ENCODE data around the gene TNS3.

Gene TNS3

DNA sequence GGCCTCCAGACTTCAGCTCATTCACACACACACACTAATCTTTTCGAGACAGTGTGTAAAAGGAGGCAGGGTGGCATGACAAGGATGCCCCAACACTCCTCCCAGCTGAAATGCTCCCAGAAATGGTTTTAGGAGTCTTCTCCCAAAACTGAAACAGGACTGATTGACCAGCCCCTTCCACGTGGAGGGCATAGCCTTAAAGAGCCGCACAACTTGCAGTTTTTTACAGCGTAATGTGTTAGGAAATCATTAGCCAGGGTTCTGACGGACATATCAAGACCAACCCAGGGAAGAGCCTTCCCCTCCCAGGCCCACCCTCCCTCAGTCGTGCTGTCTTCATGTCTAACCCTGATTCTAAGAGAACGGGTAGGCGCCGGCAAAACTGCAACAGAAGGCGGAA lies 224.6 kb downstream of the TNS3 start:
- no peak for DNase-seq

DNA sequence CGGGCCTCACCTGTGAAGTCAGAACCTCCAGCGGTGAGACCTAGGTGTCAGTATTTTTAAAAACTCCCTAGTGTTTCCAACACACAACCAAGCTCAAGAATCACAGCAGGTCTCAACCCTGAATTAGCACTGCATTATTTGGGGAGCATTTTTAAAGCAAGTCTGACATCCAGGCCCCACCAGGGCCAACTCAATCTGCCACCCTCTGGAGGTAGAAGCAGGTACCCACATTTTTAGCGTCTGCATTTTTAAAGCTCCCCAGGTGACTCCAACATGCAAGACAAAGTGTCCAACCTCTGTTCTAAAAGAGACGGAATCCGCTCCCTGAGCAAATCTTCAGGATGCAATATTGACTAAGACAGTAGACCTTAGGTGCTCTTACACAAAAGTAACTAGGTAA lies 225.7 kb downstream of the TNS3 start:
- no peak for DNase-seq

DNA sequence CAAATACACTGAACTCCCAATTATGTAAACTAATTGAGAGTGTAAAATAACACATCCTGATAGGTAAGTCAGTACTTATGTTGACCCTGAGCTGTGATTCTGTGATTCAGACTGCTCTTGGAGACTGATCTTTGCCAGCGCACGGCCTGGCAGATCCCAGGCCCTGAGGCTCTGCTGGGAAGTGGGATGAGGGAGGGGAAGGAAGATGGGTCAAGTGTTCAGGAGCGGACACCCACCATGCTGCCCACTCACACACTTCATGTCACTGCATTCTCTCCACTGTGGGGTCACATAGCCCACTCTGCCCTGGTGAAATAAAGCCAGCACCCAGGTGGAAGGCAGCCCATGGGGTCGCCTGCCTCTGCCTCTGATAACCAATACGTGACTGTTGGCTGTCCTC lies 226.2 kb downstream of the TNS3 start:
- no peak for DNase-seq

DNA sequence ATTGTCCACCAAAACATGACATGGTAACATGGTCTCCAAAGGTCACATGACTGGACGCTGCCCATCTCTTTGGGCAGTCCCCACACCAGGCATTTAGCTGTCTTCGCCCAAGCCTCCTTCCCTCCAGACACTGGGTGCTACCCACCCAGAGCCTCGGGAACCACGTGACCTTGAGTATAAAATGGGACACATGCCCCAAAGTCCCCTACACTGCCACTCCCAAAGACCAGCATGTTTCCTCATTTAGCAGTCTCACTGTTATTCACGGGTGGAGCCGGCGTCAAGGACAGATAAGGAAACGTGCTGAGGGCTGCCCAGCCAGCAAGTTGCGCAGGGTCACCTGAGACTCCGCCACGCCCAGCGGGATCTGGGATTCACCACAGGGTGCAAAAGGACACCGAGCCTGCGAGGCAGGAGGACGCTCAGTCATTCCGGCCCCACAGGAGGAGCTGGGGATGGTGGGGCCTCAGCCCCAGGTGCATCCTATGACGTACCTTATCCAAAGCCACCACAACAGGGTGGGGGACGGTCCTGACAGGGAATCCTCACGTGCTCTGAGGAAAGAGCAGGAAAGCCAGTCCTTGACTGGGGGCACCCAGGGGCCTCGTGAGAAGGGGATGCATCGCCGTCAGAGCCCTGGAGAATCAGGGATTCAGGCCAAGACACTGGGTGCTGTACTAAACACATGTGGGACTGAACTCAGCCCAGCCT lies 226.9 kb downstream of the TNS3 start:
- no peak for DNase-seq

DNA sequence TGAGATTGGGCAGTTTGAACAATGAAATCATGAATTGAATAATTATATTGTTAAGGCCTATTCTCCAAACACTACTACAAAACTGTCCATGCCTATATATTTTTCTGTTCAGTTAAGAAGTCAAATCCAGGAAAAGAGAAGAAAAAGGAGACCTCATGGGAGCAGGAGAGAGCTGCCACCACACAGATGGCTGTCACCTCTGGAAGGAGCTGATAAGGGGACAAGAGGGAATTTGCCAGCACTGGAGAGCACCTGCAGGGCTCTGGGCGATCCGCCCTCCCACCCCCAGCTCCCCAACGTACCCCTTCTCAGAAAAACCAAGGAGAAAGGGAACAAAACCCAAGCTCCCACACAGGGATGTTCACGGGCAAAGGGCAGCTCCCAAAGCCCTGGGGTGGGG lies 227.8 kb downstream of the TNS3 start:
- DNase-seq, result no peak

DNA sequence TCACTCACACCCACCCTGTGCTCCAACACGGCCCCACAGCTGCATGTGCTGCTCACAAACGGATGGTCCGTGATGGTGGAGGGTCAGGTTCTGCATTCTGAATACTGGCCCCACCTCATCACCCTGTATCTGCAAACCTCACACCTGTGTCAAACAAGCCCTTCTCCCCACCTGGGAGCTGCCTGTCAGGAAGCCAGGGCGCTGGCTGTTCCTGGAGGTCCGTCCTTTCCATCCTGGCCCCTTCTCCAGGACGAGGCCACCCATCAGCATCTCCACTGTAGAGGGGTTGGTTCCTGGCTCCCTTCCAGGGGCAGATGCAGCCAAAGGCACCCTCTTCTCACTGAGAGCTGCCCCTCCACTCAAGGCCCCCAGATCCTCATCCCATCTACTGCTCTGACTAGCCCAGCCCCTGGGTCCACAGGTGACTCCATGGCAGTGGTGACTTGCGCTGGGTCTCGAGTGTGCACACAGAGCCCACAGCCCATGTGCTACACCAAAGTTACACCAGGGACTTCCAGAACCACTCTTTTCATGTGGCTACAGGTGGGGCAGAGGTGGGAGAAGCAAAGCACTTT lies 229.4 kb downstream of the TNS3 start:
- no peak for DNase-seq

DNA sequence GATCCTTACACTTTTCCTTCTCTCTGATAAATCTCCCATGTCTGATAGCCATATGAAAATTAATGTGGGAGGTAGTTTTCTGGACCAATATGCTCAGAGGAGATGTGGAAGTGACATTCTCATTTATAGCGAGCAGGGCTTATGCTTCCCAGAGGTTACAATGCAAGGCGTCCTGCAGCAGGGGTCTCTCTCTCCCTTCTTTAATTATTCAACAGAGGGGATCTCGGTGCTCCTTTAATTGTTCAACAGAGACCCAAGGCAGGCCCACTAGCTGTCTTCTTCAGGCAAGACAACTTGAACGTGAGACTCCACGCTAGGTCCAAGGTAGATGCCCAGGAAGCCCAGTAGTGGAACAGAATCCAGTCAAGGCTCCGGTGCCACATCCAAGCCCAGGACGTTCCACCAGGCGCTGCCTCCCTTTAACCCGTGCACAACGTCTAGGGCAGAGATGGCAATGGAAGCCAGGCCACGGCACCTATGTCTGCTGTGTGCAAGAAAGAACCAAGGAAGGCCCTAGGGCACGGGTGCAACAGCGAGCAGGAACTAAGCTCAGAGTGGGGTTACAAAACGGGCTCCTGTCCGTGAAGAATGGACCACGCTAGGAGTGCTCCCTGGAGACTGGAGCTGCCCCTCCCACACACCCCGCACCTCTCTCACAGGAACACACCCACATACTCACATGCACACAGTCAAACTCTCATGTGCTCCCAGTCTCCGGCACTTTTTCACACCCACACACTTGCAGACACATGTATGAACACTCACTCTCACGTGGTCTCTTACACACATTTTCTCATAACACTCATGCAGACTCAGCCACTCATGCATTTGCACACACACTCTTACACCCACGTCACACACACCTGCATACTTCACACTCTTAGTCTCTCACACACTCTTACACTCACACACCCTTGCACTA lies 230.4 kb downstream of the TNS3 start:
- peak; percentile 7 for DNase-seq

DNA sequence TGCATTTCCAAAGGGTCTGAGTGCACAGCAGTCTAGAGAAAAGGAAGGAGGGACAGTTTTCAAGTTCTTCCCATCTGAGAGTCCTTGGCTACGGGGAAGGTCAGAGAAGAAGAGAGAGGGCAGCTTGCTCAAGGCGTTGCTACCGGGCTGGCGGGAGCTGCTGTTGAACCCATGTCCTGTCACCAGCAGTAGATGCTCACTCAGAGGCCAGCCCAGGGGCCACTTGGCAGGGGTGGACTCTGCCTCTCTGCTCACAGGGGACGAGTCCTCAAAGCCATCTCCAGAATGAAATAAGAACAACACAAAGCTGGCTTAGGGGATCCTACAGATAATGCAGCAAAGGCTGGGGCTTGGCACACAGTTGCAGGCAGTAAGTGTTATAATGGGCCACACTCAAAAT lies 231.5 kb downstream of the TNS3 start:
- no peak for DNase-seq

DNA sequence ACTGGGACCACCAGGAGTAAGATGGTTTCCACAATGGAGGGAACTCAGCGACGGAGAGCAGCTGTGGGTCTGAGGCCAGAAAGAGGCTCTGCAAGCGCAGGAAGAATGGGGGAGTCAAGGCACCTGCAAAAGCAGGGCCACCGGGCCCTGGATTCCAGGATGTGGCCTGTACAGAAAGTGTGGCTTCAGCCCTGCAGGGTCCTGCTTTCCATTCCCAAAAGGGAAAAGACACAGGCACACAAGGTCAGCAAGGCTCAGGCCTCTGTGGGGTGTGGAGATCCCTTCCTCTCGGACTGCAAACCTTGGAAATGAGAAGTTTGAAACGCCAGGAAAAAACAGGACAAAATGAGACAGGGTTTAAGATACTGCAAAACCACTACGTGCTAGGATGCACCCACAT lies 232.5 kb downstream of the TNS3 start:
- no peak for DNase-seq

DNA sequence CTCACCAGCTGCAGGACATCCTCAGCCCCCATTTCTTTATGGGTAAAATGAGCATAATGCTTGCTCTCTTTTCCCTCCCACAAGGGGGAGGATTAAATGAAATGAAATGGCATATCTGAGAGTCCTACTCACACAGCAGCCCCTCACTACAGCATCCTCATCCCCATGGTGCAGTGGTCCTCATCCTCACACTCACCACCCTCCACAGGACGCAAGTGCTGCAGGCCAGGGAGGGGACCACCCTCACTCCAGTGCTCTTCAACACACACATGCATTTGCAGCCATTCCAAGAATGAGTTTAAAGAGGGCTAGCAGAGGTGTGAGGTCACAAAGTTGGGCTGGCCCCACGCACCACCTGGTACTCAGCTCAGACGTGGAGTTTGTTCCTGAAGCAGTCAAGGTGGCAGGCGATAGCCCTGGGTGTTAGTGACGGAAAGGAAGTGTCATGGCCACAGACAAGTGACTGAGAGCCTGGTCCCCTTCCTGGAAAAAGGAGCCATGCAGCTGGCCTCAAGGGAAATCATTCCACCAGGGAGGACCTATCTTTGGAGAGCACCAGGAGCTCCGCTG lies 234.0 kb downstream of the TNS3 start:
- no peak for DNase-seq

DNA sequence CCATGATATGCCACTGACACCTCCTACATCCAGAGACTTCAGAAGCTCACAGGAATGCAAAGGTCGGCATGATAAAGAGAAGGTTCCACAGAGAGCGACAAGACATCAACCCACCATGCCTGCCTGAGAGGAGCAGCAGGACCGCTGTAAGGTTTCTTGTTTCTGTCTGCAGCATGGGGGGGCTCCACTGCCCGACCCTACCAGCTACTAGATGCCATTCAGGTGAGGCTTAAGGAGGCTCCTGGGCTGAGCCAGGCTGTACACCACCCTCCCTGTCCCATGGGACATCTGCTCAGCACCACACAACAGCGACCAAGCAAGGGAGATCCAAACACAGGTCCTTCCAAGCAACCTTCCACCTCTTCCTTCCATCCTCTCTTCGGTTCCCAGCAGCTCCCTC lies 234.6 kb downstream of the TNS3 start:
- no peak for DNase-seq

DNA sequence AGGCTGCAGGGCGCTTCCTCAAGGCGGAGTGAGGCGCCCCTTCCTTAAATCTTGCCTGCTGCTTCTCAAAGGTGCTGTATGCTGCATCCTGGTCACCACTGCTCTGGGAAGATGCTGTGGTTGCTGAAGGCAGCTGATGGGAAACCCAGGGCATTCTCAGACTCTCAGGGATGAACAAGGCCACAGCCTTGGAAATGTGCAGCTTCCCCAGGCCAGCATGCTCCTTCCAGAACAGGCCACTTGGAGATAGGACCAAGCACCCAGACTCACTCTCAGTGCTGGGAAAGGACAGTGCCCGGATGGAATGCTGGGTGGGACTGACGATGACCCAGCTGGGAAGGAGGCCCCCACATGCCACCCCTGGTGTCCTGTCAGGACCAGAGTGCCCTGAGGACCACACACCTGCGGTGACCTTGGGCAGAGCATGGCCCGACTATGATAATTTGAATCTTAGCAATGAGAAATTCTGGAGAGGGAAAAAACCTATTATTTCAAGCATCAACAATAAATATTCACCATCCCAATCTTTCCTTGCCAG lies 235.5 kb downstream of the TNS3 start:
- DNase-seq, result no peak

DNA sequence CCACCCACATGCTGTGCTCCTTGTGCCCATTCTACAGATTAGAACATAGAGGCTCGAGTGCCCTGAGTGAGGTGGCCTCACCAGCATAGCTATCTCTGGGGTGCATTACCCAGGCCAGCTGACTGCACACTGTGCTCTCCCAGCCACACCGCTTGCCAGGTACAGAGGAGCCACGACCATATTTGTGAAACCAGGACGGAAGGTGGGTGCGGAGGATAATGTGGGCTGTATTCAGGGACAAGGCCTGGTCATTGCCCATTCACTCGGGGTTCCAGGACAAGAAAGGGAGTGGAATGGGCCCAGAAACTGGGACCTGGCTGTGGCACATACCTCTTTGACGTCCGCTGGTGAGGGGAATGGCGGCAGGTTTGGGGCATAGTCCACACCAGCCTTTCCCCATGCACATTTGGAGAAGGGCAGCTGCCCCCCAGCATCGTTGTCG lies 236.0 kb downstream of the TNS3 start:
- DNase-seq, result no peak

DNA sequence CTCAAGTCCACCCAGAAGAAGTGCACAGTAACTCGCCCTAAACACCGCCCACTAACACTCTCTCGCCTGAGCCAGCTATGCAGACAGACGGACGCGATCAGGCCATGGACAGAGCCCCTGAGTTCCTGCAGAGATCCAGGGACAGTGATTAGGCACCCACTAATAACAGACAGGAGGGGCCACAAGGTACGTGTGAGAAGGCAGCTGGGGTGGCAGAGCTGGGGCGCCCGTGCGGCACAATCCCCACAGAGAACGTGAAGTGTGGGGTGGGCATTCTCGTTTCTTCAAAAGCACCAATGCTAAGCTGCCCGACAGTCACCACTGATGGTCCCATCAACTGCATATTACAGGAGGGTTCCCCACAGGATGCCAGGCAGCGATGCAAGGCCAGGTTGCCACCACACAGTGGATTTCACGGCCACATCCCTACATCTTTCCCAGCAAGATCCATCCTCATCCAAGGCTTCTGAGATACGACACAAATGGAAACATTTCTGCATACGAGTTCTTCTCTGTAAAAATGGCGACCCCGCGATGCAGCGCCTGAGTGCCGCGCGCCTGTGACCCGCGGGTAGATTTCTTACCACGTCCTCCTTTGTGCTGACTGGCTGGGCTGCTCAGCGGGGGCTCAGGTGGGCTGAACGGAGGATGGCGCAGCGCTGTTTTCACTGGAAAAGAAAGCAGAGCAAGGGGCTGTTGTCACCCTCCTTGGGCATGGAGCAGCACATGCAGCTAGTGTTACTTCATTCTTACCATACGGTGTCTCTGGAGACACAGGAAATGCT lies 237.5 kb downstream of the TNS3 start:
- no peak for DNase-seq

DNA sequence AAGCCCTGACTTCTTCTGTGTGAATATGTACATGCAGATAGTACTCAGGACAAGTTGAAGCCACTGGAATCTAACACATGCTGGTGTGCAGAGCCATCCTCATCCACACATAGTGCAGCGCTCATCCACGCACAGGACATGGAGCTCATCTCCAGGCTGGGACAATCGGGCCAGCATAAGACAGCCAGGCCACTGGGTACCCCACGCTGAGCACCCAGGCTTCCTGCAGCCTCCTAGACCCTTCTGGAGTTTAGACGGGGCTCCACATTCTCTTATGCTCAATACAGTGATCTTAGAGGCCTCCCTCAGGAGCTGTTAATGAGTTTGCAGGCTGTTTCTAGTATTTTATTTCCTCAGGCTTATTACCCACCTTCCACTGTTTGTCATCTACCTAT lies 238.9 kb downstream of the TNS3 start:
- no peak for DNase-seq

DNA sequence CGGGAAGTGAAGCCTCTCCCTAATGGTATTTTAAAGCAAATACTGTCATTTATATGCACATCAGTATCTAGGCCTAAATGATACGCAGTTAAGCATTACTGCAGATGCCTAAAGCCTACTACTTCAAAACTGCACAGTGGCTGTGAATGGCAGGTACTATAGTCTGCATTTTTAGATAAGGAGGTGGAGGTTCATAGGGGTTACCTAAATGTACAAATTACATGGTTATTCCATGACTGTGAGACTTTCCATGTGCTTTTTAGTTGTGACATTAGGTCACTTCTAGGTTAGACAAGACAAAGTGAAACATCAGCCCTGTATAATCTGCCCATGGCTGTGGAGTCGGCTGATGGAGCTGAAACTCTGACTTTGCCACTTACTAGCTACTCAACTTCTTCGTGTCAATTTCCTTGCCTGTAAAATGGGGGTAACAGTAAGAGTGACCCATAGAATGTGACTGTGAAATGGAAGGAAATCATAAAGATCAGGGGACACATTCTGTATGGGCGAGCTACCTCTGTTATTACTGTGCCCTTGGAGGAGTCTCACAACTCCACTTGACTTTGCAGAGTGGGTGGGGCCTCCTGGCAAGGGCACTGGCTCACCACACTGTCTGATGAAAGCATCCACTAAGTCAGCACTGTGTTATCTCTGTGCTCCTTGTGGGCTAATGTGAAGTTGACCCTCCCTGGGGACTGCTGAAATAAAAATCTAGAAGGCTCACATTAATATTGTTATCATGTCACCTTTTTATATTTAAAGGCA lies 239.4 kb downstream of the TNS3 start:
- DNase-seq, result peak; percentile 29

DNA sequence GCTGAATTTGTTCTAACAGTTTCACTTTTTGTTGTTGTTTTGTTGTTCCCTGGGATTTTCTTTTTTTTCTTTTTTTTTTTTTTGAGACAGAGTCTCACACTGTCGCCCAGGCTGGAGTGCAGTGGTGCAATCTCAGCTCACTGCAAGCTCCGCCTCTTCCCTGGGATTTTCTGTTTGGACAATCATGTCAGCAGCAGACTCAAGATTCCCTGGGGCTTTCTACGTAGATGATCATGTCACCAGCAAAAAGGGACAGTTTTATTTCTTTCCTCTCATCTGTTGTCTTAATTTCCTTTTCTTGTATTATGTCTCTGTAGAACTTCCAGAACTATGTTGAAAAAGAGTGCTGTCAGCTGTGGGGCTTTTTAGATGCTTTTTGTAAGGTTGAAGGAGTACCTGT lies 241.4 kb downstream of the TNS3 start:
- no peak for DNase-seq

DNA sequence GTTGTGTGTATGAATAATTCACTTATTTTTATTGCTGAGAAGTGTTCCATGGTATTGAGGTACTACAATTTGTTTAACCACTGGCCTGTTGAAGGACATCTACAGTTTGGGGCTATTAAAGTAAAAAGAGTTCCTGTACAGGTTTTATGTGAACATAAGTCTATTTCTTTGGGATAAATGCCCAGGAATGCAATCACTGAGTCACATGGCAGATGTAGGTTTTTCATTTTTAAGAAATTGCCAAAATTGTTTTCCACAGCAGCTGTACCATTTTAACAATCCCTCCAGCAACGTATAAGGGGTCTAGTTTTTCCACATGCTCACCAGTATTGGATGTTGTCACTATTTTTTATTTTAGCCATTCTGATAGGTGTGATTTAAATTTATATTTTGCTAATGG lies 243.9 kb downstream of the TNS3 start:
- no peak for DNase-seq

DNA sequence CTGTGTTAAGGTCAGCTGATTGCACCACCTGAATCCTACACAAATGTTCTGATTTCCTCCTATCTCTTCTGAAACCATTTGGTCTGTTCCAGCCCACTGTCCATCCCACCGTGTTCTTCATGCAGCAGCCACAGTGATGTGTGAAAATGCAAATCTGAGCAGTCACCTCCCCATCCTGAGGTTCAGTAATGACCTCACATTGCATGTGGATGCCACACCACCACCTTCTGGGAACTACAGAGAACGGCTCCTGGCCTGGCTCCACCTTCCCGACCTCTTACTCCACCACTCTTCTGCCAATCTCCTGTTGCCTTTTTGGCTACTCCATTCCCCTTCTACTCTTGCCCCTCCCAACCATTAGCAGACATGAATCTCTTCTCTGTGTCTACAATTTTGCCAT lies 244.4 kb downstream of the TNS3 start:
- peak; percentile 6 for DNase-seq

DNA sequence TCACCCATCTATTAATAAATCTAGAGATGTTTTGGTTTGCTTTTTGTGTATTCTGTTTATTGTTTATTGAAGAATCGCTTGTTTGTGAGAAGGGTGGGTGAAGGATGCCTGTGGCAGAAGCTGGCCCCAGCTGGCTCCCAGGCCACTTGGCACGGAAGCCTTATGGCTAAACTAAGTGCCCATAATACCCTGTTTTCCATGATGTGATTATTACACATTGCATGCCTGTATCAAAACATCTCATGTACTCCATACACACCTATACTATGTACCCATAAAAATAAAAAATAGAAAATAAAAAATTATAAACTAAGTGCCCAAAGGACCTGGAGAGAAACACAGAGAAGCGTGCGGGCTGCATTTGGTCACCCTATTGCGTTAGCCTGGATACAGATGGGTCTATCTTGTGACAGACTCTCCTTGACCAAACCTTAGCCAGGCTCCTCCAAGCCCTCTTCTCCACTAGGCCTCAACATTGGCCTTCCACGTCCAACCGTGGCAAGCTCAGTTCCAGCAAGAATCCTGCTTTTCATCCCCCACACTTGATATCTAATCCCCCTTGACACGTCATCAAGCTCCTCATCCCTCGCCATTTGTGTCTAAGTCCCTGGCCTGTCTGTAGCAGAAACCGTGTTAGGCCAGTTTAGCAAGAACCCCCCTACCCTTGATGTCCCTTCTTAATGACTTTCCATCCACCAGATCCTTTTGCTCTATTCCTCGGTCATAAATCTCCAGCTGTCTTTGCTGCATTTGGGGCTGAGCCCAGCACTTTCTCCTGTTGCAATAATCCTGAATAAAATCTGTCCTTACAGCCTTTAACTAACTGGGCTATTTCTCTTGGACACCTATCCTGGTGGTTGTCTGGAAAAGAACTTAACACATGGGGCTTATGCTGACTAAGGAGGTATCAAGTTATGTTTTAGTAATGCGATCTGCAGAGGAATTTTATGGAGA lies 245.2 kb downstream of the TNS3 start:
- DNase-seq, result no peak

Measured in OCI-M1 (cell line).